ENCODE results near the gene CROCC2. TPM values are rescaled to one million over a fixed set of nuclear protein-coding genes. Genes with fewer than 3 reads are reported as not detected.

The CROCC2 gene
- total RNA-seq, 1 experiment from 2014 or later, result not detected

DNA sequence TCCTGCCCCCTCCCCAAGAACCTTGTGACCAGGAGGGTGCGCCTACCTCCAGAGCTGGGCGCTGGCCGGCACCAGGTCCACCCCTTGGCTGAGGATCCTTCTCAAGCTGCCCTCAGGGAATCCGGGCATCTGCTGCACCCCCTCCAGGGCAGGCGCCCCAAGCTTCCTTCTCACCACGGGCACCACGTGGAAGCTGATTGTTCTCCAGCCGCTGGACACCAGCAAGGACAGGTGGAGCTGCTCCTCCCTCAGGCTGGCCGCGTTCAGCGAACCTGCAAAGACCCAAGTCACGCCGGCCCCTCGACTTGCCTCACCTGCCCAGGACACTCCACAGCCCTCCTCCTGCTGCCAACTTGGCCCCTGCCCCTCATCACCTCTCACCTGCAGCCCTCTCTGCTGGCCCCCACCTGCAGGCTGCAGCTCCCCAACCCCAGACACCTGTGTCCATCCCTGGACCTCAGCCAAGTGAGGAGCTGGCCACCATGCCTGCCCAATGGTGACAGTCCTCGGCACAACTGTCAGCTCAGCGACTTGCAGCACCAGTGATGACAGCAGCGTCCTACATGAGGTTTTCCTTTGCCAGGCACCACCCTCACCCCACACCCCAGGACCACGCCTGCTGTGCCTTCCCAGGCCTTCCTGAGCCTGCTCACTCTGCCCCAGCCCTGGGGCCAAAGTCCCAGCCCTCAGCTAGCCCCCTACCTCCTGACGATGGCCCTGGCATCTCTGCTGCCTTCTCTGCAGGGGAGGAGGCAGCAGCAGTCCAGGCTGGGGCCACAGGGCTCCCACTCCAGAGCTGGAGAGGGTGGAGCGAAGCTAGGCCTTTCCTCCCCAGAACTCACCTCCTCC, 14.4 kb upstream of the CROCC2 start:
- no peak for DNase-seq (ENCODE audit: low spot score)

DNA sequence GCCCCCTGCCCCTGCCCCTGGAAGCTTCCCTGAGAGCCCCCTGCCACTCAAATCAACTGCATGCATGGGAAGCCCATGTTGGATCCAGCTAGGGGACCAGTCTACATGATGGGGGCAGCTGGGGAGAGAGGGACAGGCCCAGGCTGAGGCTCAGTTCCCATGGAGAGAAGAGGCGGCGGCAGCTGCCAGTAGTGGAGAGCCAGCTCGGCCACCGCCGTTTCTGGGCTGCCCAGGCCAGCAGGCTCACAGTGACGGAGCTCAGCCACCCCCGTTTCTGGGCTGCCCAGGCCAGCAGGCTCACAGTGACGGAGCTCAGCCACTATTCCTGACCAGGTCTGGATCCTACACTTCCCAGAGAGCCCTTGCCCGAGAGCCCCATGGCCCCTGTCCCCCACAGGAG, 13.8 kb upstream of the CROCC2 start:
- no peak for DNase-seq (ENCODE audit: low spot score)

DNA sequence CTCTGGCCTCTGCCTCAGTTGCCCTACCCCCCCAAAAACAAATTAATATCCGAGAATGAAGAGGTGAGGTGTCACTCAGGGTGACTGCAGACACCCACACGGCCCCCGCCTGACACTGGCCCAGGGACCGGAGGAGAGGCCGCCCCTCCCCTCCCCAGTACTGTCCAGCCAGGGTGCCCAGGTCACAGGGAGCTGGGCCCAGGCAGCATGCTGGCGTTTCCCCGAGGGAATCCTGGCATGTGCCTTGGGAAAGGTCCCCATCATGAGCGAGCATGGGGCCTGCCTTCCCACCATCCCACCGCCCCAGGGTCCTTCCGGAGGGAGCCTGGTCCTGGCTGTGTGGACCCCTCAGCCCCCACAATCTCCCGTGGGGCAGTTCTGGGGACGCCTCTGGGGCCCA, 13.2 kb upstream of the CROCC2 start:
- DNase-seq (ENCODE audit: low spot score), result no peak

DNA sequence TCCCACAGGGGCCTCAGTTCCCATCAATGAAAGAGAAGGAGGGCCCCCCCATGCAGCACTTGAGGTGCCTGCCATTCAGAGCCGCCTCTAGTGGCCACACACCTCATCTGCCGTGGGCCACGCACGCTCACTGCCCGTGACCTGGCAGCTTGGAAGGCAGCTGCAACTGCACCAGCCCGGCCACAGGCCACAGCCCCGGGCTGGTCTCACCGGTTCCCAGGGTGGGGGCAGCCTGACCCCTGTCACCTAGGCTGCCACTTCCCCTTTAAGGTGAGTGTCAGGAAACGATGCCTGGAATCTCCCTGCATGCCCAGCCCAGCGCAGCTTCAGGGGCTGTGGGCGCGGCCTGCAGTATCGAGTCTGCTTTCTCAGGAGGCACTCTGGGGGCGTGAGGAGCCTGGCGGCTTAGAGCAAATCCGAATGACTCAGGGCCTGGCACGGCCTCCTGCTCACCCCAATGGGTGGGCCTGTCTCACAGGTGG, 12.7 kb upstream of the CROCC2 start:
- peak; percentile 65 for DNase-seq (ENCODE audit: low spot score)

DNA sequence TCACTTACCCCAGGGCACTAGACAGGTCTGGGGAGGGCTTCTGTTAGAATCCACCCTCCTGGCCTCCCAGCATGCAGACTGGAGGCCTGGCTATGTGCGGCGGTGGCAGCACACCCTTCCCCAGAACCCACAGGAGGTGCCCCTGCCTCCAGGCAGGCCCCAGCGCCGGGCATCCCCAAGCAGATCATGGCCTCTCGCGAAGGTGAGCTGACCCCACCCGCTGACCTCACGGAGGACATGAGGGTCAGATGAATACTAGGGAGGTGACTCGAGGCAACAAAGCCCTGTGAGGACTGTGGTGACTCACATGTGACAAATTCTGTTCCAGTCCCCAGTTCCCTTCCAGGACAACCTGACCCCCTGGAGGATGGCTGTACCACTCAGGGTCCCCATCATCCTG, 12.1 kb upstream of the CROCC2 start:
- no peak for DNase-seq (ENCODE audit: low spot score)

DNA sequence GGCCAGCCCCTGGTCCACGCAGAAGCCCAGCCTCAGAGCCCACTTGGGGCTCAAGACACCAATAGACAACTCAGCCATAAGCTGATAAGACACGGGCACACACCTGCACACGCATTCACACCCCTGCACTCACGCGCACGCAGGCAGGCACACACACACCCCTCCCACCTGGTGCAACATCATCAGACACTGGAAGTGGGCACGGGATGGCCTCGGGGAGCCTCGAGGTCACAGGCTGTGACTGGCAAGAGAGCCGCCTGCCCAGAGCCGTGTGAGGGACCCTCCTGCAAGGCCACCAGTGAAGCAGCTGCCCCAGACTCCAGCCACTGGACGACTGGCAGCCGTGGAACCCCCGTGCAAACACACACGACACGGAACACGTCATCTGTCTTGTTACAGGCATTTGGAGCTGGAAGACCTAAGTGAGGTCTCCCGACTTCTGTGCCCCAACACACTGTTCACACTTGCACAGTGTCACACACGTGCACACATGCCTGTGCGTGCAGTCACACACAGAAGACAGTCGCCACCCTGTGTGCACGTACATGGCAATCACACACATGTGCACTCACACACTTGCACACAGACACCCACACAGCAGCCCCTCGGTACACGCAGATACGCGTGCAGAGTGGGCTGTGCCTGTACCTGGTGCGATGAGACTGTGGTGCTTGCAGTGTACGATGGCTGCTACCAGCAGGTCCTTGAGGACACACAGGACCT, 11.1 kb upstream of the CROCC2 start:
- DNase-seq (ENCODE audit: low spot score), result no peak

DNA sequence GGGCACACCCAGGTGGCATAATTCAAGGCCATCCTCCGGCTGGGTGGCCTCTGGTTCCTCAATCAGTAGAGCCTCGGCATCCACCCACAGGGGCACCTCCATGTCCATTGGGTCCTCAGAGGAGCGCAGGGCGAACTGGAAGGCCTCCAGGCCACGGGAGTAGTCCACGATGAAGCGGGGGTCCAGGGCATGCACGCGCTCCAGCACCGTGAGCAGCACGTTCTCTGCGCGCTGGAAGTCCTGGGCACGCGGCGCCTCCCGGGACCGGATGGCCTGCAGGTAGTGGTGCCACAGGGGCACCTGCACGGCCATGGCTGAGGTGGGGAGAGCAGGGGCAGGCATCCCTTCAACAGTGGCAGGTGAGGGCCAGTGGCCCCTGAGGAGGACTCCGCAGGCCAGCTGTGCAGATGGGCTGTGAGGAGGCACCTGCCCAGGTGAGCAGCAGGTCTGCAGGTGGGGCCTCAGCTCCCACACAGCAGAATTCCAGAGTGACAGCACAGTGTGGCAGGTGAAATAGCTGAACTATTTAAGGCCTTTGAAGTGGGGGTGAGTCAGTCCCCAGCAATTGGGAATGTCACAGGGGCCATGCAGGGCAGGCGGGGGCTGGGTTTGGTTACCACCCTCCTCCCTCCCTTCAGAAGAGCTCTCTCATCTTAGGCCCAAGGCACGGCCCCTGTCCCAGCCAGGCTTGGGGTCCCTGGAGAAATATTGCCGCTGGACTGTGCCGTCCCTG, 10.3 kb upstream of the CROCC2 start, which contains the start of gene MAB21L4:
TSS of gene MAB21L4 (minus strand) at position 501 of the 733 bp plus-strand sequence. CDS start at position 342, 159 bp downstream.
- no peak for DNase-seq (ENCODE audit: low spot score)

DNA sequence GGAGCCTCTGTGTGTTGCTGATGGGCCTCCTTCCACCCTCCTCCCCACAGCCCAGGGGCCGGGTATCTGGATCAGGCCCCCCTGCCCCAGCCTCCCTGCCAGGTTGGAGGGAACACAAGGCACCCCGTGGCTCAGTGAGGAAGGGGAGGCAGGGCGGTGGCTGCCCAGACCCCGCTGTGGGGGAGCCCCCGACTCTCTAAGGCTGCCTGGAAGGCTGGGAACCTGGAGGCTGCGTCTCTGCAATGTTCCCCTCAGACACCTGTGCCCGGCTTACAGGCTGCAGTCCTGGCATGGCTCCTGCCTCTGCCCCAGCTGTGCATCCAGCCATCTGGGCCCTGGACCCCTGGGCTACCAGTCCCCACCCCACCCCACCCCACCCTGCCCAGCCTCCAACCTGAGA, 9.7 kb upstream of the CROCC2 start:
- DNase-seq (ENCODE audit: low spot score), result no peak

DNA sequence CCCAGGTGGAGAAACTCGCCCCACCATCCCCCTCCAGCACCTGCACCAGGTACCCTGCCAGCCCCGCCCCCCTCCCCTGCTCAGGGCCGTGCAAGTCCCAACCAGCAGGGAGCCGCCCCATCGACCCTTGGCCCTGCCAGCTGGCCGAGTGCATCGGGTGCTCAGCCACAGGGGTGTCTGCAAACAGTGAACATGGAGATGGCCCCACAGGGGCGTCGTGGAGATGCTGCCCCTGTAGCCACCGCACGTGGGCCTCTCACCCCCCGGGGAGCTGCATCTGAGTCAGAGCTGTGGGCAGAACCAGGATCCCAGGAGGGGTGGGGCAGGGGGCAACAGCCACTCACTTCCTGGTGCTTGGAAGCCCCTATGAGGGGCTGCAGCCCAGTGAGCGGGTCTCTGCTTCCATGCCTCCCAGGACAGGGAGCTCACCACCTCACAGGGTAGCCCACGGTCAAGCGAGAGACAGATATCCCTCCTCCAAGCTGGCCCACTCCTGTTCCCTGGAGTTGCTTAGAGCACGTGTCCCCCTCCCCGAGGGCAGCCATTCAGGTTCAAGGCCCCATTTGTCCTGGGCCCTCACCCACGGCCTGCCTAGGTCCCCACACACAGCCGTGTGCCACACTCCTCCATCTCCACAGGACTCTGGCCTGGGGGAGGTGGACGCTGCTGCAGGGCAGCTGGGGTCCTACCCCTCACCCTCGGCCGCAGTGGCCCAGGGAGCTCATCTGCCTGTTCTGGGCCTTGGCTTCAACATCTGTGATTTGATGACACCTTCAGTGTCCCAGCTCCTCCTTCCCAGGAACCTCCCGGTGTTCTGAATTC, 9.1 kb upstream of the CROCC2 start:
- DNase-seq (ENCODE audit: low spot score), result no peak

DNA sequence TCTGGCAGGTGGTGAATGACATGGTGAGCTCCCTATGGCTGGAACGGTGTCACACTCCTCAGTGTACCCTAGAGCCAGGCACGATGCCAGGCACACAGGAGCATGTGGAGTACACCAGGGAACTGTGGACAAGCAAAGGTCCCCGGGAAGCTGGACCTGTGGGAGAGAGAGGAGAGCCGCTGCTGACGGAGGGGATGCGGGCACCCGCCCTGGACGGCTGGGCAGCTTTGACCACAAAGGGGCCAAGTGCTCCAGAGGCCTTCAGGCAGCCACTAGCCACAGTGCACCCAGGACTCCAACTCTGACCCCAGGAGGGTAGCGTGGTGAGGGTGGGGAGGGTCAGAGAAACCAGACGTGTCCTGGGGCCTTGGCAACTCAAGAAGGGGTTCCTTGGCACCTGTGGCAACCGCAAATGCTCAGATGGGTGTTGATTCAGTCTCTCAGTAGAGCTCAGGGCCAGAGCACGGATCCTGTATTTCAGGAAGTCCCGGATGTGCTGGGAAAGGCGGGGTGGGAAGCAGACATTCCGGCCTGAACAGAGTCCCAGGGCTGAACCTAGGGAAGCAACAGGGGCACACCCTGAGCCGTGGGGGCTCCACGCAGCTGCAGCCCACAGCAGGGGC, 7.9 kb upstream of the CROCC2 start:
- DNase-seq (ENCODE audit: low spot score), result no peak

DNA sequence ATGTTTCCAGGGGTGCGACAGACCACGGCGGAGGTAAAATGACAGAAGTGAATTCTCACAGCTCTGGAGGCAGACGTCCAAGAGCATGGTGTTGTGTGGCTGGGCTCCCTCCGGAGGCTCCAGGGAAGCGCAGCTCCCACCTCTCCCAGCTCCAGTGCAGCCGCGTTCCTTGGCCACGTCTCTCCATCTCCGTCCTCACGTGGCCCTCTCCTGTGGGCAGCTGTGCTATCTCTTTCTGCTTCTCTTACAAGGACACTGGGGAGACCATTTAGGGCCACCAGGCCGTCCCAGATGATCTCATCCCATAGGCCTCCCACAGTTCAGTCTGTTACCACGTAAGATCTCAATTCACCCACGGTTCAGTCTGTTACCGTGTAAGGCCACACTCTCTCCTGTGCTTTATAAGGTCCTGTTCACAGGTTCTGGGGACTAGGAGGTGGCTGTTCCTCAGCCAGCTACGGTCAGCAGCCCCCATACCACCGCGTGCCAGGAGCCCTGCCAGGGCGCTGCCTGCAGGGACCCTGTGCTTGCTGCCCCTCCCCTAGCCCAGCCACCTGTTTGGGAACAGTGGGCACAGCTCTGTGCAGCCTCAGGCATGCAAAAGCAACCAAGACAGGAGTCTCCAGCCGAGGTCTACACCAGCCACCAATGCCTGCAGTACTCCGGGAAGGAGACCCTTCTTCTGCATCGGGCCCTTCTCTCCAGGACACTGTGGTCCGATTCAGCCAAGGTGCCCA, 7.2 kb upstream of the CROCC2 start:
- DNase-seq (ENCODE audit: low spot score), result no peak

DNA sequence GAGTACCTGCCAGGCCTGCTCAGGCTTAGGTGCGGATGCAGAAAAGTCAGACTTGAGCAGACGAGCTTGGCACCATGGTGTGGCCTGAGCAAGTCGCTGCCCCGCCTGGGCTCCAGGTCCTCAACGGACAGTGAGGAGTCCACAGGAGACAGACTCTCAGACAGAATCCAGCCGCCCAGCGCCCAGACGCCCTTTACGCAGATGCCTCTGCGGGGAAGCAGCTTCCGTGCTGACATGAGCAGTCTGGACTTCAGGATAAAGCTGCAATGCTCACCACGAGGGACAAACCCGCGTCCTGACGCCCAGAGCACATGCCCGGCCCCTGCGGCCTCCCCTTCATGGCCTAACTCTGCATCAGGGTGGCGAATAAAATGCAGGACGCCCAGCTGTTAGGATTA, 6.7 kb upstream of the CROCC2 start:
- no peak for DNase-seq (ENCODE audit: low spot score)

DNA sequence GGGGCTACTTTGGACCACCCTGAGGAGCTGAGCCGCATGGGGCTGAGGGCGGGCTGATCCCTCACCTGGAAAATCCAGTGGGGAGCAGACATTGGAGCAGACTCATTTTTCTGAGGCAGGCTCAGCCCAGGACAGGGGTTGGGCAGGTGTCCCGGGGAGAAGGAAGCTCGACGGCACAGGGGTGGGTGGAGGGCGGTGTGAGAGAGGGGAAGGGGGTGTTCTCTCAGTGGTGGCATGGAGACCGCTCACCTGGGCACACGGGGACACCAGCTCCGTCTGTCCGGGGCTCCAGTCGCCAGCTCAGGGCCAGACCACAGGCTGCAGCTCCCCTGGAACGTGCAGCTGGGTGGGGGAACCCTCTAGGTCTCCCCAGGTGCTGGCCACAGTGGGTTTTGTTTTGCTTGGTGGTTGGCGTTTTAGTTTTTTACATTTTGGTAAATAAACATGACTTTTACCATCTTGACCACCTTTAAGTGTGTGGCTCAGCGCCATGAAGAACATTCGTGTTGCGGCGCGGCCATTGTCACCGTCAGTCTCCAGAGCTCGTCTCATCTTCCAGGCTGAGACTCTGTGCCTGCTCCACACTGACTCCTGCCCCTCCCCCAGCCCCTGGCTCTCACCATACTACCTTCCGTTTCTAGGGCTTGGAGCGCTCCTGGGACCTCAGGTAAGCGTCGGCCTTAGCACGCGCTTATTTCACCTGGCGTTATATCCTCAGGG, 5.8 kb upstream of the CROCC2 start:
- no peak for DNase-seq (ENCODE audit: low spot score)

DNA sequence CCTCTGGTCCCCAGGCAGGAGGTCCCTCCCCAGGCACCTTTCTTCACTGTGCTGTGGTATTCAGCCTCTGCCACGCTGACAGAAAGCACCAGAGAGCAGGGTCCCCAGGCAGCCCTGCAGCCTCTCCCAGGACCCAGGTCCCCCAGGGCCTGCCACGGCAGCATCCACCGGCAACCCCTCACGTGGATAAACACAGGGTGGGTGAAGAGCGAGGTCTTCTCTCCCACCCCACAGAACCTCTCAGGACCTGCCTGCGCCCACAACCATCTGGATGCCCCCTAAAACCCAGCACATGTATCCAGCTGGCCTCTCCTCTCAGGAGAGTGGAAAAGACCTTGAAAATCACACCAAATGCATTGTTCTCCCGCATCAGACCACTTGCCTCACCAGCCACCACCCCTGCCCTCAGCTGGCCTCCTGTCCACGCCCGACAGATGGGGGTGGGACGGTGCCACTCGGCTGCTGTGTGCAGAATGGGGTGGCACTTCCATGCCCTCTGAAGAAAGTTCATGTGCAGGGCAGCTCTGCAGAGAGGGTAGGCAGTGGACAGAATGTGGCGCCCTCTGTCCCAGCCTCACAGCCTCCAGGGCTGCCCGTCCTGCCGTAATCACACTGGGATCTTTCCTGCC, 4.0 kb upstream of the CROCC2 start:
- DNase-seq (ENCODE audit: low spot score), result no peak

DNA sequence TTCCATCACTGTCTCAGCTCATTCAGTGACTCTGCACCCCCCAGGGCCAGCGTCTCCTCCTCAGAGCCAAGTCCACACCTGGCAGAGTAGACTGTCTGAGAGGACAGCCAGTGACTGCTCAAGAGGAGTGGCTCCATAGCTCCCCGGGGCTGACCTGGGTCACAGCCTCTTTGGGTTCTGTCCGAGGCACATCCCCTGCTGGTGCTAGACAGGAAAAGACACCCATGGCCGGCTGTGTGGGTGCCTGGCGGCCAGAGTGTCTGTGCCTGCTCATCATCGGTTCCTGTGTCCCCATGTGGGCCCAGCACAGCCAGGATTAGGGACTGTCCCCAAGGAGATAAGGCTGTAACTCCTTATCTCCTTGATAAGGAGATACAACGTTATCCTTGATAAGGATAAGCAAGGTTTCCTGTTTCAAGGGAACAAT, 3.5 kb upstream of the CROCC2 start:
- no peak for DNase-seq (ENCODE audit: low spot score)

DNA sequence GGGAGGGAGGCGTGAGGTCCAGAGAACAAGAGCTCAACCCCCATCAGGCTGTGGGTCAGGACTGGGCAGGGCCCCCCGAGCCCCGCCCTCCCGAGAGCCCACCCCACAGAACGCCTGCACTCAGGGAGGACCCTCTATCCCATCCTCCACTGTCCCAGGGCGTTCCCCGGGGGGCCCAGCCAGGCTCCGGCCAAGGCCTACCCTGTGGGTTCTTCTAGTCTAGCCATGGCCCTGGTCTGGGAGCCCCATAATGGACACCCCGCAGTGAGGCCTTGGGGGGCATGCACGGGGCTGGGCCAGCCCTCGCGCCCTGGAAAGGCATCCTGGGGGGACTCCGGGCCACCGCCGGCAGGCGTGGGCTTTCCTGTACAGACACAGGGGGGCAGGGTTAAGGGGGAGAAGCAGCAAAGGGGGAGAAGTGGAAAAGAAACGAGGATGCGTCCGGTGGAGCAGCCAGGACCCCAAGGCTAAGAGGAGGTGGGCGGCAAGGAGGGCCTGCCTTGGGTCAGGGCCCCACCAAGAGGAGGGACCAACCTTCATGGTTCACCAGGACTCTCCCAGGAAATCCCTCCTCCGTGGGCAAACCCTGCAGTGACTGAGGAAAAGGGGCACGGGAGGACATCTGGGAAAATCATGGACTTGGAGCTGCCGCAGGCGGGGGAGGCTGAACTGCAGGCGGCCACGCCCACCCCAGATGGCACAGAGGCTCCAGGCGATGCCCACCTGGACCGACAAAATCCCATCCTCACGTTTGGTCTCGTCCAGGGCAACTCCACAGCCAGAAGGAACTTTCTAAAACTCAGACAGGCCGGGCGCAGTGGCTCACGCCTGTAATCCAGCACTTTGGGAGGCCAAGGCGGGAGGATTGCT, 2.7 kb upstream of the CROCC2 start:
- DNase-seq (ENCODE audit: low spot score), result no peak

DNA sequence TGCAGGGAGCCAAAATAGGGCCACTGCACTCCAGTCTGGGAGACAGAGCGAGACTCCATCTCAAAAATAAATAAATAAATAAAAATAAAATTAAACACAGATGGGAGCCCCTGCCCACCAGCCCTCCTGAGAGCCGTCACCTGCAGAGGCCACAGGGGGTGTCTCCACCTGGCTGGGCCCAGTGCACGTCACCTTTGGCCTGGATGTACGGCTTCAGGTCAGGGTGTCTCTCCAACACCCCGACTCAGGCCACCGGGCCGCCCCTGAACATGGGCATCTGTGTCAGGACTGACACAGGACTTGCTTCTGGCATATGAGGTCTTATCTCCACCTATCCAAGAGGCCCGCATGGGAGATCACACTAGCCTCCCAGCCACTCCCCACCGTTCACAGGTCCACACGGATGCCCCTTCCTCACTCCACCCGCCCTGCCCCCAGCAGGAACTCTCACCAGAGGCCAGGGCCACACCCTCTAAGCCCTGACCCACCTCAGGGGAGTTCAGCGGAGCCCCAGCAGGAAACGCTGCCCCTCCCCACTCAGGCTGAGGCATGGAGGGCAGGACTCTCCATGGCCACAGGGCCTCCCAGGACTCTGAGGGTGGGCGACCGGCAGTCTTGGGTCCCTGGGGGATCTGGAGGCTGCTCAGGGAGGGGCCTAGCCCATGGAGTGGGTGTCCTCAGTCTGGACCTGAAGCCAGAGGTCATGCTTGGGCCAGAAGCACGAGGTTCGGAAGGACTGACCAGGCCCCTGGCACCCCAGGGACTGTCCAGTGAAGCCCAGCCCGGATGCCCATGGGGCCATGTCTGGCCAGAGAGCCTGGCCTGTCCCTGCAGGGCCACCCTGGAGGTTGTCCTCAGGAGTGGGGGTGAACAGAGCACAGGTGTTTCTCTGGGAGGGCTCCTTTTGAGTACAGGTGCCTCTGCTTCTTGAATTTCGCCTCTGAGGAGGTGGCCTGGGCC, 1.6 kb upstream of the CROCC2 start:
- DNase-seq (ENCODE audit: low spot score), result no peak

All from H4 (cell line).